Measurements from ENCODE around the gene SSBP3. TPM values are rescaled to one million over a fixed set of nuclear protein-coding genes. Genes with fewer than 3 reads are reported as not detected.

Gene SSBP3
- total RNA-seq, 4 donors from 2014 or later, result 32.0 to 70.2 (median 60.3) TPM

GRCh38 chr1:54417123-54417522, 10.9 kb upstream of the SSBP3 start:
- Histone ChIP-seq H3K4me1 (peaks cover 0 to 6% (median 0%) of the 10 kb centered on the region in 4 donors), H3K27ac (no peak overlapping the region), H3K27me3 (no peaks in the 10 kb centered on the region), H3K4me3 (no peak overlapping the region), H3K36me3 (no peaks in the 10 kb centered on the region), H3K9me3 (no peaks in the 10 kb centered on the region)
- TF ChIP-seq EP300 (IDR thresholded peaks at IDR 0.05), result no peak
- TF ChIP-seq CTCF (IDR thresholded peaks at IDR 0.05), result no peak
- TF ChIP-seq POLR2A (IDR thresholded peaks at IDR 0.05), result no peak
- DNase-seq (ENCODE audit: low spot score in 2 of 2), result no peak
- 19 to 29% methylated on average over 5 of the region's 5 CpGs for WGBS, 2 donors

GRCh38 chr1:54416435-54416834, 10.2 kb upstream of the SSBP3 start:
- Histone ChIP-seq H3K9me3 (no peaks in the 10 kb centered on the region), H3K27me3 (no peaks in the 10 kb centered on the region), H3K27ac (no peak overlapping the region), H3K4me3 (no peak overlapping the region), H3K4me1 (peaks cover 0 to 6% (median 0%) of the 10 kb centered on the region in 4 donors), H3K36me3 (no peaks in the 10 kb centered on the region)
- TF ChIP-seq POLR2A (IDR thresholded peaks at IDR 0.05) (no peak), CTCF (IDR thresholded peaks at IDR 0.05) (no peak), EP300 (IDR thresholded peaks at IDR 0.05) (no peak)
- 72 to 78% methylated on average over 8 of the region's 8 CpGs for WGBS, 2 donors
- DNase-seq (ENCODE audit: low spot score in 2 of 2), result no peak

GRCh38 chr1:54415991-54416390, 9.8 kb upstream of the SSBP3 start:
- Histone ChIP-seq H3K36me3 (no peaks in the 10 kb centered on the region), H3K27me3 (no peaks in the 10 kb centered on the region), H3K9me3 (no peaks in the 10 kb centered on the region), H3K4me1 (peaks cover 0 to 6% (median 0%) of the 10 kb centered on the region in 4 donors), H3K4me3 (no peak overlapping the region), H3K27ac (no peak overlapping the region)
- no peak for TF ChIP-seq EP300 (IDR thresholded peaks at IDR 0.05)
- no peak for TF ChIP-seq CTCF (IDR thresholded peaks at IDR 0.05)
- TF ChIP-seq POLR2A (IDR thresholded peaks at IDR 0.05), result no peak
- 71 to 77% methylated on average over 9 of the region's 9 CpGs for WGBS, 2 donors
- DNase-seq (ENCODE audit: low spot score in 2 of 2), result no peak

GRCh38 chr1:54415533-54415932, 9.3 kb upstream of the SSBP3 start:
- TF ChIP-seq CTCF (IDR thresholded peaks at IDR 0.05) (no peak), EP300 (IDR thresholded peaks at IDR 0.05) (no peak), POLR2A (IDR thresholded peaks at IDR 0.05) (no peak)
- Histone ChIP-seq H3K9me3 (no peaks in the 10 kb centered on the region), H3K27ac (no peak overlapping the region), H3K4me1 (peaks cover 0 to 6% (median 0%) of the 10 kb centered on the region in 4 donors), H3K36me3 (no peaks in the 10 kb centered on the region), H3K27me3 (no peaks in the 10 kb centered on the region), H3K4me3 (no peak overlapping the region)
- DNase-seq (ENCODE audit: low spot score in 2 of 2), result no peak
- WGBS, 2 donors, result 90 to 94% methylated on average over 3 of the region's 3 CpGs

- H3K27ac ChIP-seq, result peak overlapping the region in 2 of 4 donors; percentile 38 to 64
- H3K27me3 ChIP-seq, result no peaks in the 10 kb centered on the region
- DNase-seq (ENCODE audit: low spot score in 2 of 2), result no peak
- no peak overlapping the region for H3K4me3 ChIP-seq
- H3K36me3 ChIP-seq, result no peaks in the 10 kb centered on the region
- H3K4me1 ChIP-seq, result peaks cover 0 to 14% (median 6%) of the 10 kb centered on the region in 4 donors
- TF ChIP-seq EP300 (IDR thresholded peaks at IDR 0.05) (no peak), CTCF (IDR thresholded peaks at IDR 0.05) (no peak), POLR2A (IDR thresholded peaks at IDR 0.05) (no peak)
- no peaks in the 10 kb centered on the region for H3K9me3 ChIP-seq
- 88 to 92% methylated on average over 4 of the region's 4 CpGs for WGBS, 2 donors
These were observed 7.5 kb upstream of the SSBP3 start for GRCh38 chr1:54413732-54414131.

Measured in tibial nerve (tissue), 4 donors.